GM20431 (cell line): ENCODE data around the gene SOWAHD.
"Not testable (repeated sequence)": the region's sequence is repeated elsewhere in the genome, so short reads cannot be mapped to it uniquely, and the experiment has no call there.

Experiments used
- in situ Hi-C: fragments of 300-500 bp; cut with MseI, MboI; formaldehyde crosslinking; loops from one replicate; pipeline ENCODE4 v1.15.0; 2020; ENCODE audit warnings: low sequenced_read_pairs; ENCODE audit not compliant: unreplicated experiment

The SOWAHD gene

GRCh38 chrX:119757979-119758730 is at the start of gene SOWAHD:
TSS of gene SOWAHD (plus strand) at chrX:119758588. CDS start at chrX:119758668, 80 bp downstream.
- in situ Hi-C loops, result no loop called here

- in situ Hi-C loops, result no loop called here
Observed at GRCh38 chrX:119708936-119709335, 49.5 kb upstream of the SOWAHD start.

- in situ Hi-C loops, result no loop called here
Observed at GRCh38 chrX:119709630-119710029, 48.8 kb upstream of the SOWAHD start.

GRCh38 chrX:119721487-119721886 is 36.9 kb upstream of the SOWAHD start:
- in situ Hi-C loops, result no loop called here

DNA sequence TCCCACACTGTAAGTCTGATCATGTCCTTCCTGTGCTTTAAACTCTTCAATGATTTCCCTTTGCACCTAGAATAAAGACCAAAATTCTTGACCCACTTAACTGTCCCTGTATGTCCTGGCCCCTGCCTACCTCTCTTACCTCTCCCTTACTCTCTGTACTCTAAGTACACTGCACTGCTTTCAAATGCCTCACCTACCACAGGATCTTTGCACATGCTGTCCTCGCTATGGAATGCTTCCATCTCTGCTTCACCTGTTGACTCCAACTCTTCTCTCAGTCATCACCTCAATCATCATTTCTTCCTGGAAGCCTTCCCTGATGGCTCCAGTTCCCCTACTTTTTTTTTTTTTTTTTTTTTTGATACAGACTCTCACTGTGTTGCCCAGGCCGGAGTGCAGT is 36.5 kb upstream of the SOWAHD start:
- in situ Hi-C loops, result no loop called here

GRCh38 chrX:119726900-119727555 is 31.4 kb upstream of the SOWAHD start:
- in situ Hi-C loops, result loop anchor here (25.0 kb wide), 1 partner anchor 215 kb away; no protein-coding TSS in a partner anchor

GRCh38 chrX:119728487-119728886 is 29.9 kb upstream of the SOWAHD start:
- in situ Hi-C loops, result loop anchor here (25.0 kb wide), 1 partner anchor 216 kb away; no protein-coding TSS in a partner anchor

GRCh38 chrX:119729408-119730201 is 28.8 kb upstream of the SOWAHD start:
- in situ Hi-C loops, result loop anchor here (25.0 kb wide), 1 partner anchor 217 kb away; no protein-coding TSS in a partner anchor

- in situ Hi-C loops, result loop anchor here (25.0 kb wide), 1 partner anchor 223 kb away; no protein-coding TSS in a partner anchor
Observed at GRCh38 chrX:119734897-119735339, 23.5 kb upstream of the SOWAHD start.

GRCh38 chrX:119735467-119735866 is 22.9 kb upstream of the SOWAHD start:
- in situ Hi-C loops, result loop anchor here (25.0 kb wide), 1 partner anchor 223 kb away; no protein-coding TSS in a partner anchor

GRCh38 chrX:119736206-119736764 is 22.1 kb upstream of the SOWAHD start:
- in situ Hi-C loops, result loop anchor here (25.0 kb wide), 1 partner anchor 224 kb away; no protein-coding TSS in a partner anchor

GRCh38 chrX:119738742-119739141 is 19.6 kb upstream of the SOWAHD start:
- in situ Hi-C loops, result loop anchor here (25.0 kb wide), 1 partner anchor 226 kb away; no protein-coding TSS in a partner anchor

- in situ Hi-C loops, result loop anchor here (25.0 kb wide), 1 partner anchor 233 kb away; no protein-coding TSS in a partner anchor
Observed at GRCh38 chrX:119745283-119745848, 13.0 kb upstream of the SOWAHD start.

- in situ Hi-C loops, result not testable (repeated sequence)
Observed at GRCh38 chrX:119750131-119750530, 8.3 kb upstream of the SOWAHD start.

- in situ Hi-C loops, result not testable (repeated sequence)
Observed at GRCh38 chrX:119750751-119751150, 7.6 kb upstream of the SOWAHD start.

GRCh38 chrX:119753001-119753400 is 5.4 kb upstream of the SOWAHD start:
- in situ Hi-C loops, result no loop called here

DNA sequence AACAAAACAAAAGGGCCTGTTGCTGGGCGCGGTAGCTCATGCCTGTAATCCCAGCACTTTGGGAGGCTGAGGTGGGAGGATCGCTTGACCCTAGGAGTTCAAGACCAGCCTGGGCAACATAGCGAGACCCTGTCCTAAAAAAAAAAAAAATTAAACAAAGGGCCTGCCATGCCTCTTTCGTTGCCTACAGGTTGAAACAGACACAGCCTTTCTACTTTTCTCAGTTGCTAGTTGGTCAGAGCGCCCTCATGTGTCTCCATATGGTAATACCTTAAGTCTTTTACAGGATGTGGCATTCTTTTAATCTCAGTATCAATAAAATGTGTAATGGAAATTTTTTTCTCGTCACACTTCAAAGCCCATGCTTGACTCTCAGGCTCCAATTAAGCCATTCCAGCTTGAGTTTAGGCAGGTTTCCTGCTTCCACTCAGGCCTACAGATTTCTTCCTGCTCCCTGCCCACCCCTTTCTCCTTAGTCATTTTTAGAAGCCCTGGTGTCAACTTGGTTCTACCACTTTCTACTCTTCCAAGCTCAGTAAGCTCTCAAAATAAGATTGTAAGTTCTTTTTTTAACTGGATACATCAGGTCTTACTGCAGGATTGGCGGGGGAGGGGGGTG is 4.6 kb upstream of the SOWAHD start:
- in situ Hi-C loops, result no loop called here

GRCh38 chrX:119755981-119756533 is 2.3 kb upstream of the SOWAHD start:
- in situ Hi-C loops, result no loop called here
